ENCODE results near the gene PKIG. TPM values are rescaled to one million over a fixed set of nuclear protein-coding genes. Genes with fewer than 3 reads are reported as not detected.

The PKIG gene
- total RNA-seq, 1 experiment from 2014 or later = 66.3 TPM

- intact Hi-C loops (cut with micrococcal nuclease; ENCODE audit: unreplicated experiment) (loop anchor here (10.0 kb wide), 2 partner anchors 74 to 394 kb away; partner anchors contain the start of gene OSER1), in situ Hi-C loops (cut with HindIII; ENCODE audit: low pct_unique_long_range_greater_than_20kb, low sequenced_read_pairs) (no loop called here)
- Histone ChIP-seq H3K4me3 (ENCODE audit: low read depth in 2 of 2, low read length in 2 of 2) (peak overlapping the region; percentile 23 to 52; a peak in 3 of 4 replicates), H3K27ac (ENCODE audit: low read length) (peak overlapping the region; percentile 95), H3K27me3 (ENCODE audit: control insufficient read depth, insufficient read depth, low read length) (no peaks in the 10 kb centered on the region), H3K9me3 (ENCODE audit: control insufficient read depth, insufficient read depth, low read depth, low read length) (no peaks in the 10 kb centered on the region), H3K4me1 (ENCODE audit: control insufficient read depth, insufficient read depth, low read length) (peaks cover 21% of the 10 kb centered on the region), H3K36me3 (ENCODE audit: control insufficient read depth, insufficient read depth, low read length) (no peaks in the 10 kb centered on the region)
- DNase-seq (ENCODE audit: low read depth, low spot score) (no peak), ATAC-seq (no peak; the same call in 1 of the 2 replicates)
- CTCF ChIA-PET = interaction anchor here (0.8 to 1.5 kb wide), 3 partner anchors 33 to 223 kb away, joined by 3 to 5 read pairs (median 3); no protein-coding TSS in a partner anchor
- TF ChIP-seq POLR2AphosphoS5 (IDR thresholded peaks at IDR 0.05; ENCODE audit: low read depth, low read length) (no peak), TCF7L2 (IDR thresholded peaks at IDR 0.05; ENCODE audit: low read depth, low read length) (peak; percentile 81), SIN3A (IDR thresholded peaks at IDR 0.05; ENCODE audit: borderline replicate concordance, insufficient read depth, low read depth, low read length) (no peak)
- BruUV-seq (replicated peaks) = no TSS peak
- POLR2A ChIA-PET = interaction anchor here (0.5 to 0.7 kb wide), 3 partner anchors 67 to 272 kb away, joined by 3 to 9 read pairs (median 5); no protein-coding TSS in a partner anchor
Observed at GRCh38 chr20:44609006-44609515, 26.7 kb downstream of the PKIG start.

GRCh38 chr20:44609516-44610312 lies 27.3 kb downstream of the PKIG start:
- ChIA-PET POLR2A (interaction anchor here (0.5 to 0.6 kb wide), 2 partner anchors 68 to 94 kb away, joined by 3 to 9 read pairs; no protein-coding TSS in a partner anchor), CTCF (interaction anchor here (0.6 to 1.5 kb wide), 6 partner anchors 34 to 393 kb away, joined by 3 to 10 read pairs (median 4); partner anchors contain the start of gene SERINC3)
- H3K27ac ChIP-seq (ENCODE audit: low read length) = peak overlapping the region; percentile 95
- H3K4me1 ChIP-seq (ENCODE audit: control insufficient read depth, insufficient read depth, low read length) = peaks cover 21% of the 10 kb centered on the region
- TF ChIP-seq TCF7L2 (IDR thresholded peaks at IDR 0.05; ENCODE audit: low read depth, low read length) (peak; percentile 30; the same call in 1 of the 2 replicates), REST (IDR thresholded peaks at IDR 0.05; ENCODE audit: insufficient read depth in 1 of 2, low read depth in 2 of 2, low read length in 1 of 2) (no peak), SIN3A (IDR thresholded peaks at IDR 0.05; ENCODE audit: borderline replicate concordance, insufficient read depth, low read depth, low read length) (no peak), POLR2AphosphoS5 (IDR thresholded peaks at IDR 0.05; ENCODE audit: low read depth, low read length) (peak; percentile 79), CTCF (IDR thresholded peaks at IDR 0.05) (peak; percentile 98)
- DNase-seq (ENCODE audit: low read depth, low spot score) (peak; percentile 85), ATAC-seq (peak; percentile 96)
- H3K4me3 ChIP-seq (ENCODE audit: low read depth in 2 of 2, low read length in 2 of 2) = peak overlapping the region; percentile 23 to 52
- no peaks in the 10 kb centered on the region for H3K27me3 ChIP-seq (ENCODE audit: control insufficient read depth, insufficient read depth, low read length)
- in situ Hi-C loops (cut with HindIII; ENCODE audit: low pct_unique_long_range_greater_than_20kb, low sequenced_read_pairs) (no loop called here), intact Hi-C loops (cut with micrococcal nuclease; ENCODE audit: unreplicated experiment) (loop anchor here (2.0 to 10.0 kb wide), 3 partner anchors 75 to 395 kb away; partner anchors contain the start of gene OSER1)
- H3K36me3 ChIP-seq (ENCODE audit: control insufficient read depth, insufficient read depth, low read length) = no peaks in the 10 kb centered on the region
- BruUV-seq (replicated peaks) = no TSS peak
- H3K9me3 ChIP-seq (ENCODE audit: control insufficient read depth, insufficient read depth, low read depth, low read length) = no peaks in the 10 kb centered on the region

Data from Panc1 (cell line).